T-helper 1 cell treated with Interleukin-12 subunit alpha and Interleukin-12 subunit beta and Interleukin-4 antibody, amounts not matched to agents 30 μg/mL and 1 μg/mL, for 36 hours (primary cell): Measurements from ENCODE around the gene DIAPH3.

Experiments used
- H3K27ac Mint-ChIP-seq: one replicate; pipeline ENCODE4 v1.8.0; 2021; ENCODE audit warnings: mild to moderate bottlenecking, mixed read lengths
- H3K27me3 Mint-ChIP-seq: one replicate; pipeline ENCODE4 v1.8.0; 2021; ENCODE audit warnings: low read depth, mixed read lengths
- H3K36me3 Mint-ChIP-seq: one replicate; pipeline ENCODE4 v1.8.0; 2021; ENCODE audit warnings: low read depth, mixed read lengths
- H3K4me1 Mint-ChIP-seq: one replicate; pipeline ENCODE4 v1.8.0; 2021; ENCODE audit warnings: low read depth, mixed read lengths
- H3K4me3 Mint-ChIP-seq: one replicate; pipeline ENCODE4 v1.8.0; 2021; ENCODE audit warnings: mild to moderate bottlenecking, moderate library complexity, mixed read lengths
- H3K9me3 Mint-ChIP-seq: one replicate; pipeline ENCODE4 v1.8.0; 2021; ENCODE audit warnings: mixed read lengths

The DIAPH3 gene

DNA sequence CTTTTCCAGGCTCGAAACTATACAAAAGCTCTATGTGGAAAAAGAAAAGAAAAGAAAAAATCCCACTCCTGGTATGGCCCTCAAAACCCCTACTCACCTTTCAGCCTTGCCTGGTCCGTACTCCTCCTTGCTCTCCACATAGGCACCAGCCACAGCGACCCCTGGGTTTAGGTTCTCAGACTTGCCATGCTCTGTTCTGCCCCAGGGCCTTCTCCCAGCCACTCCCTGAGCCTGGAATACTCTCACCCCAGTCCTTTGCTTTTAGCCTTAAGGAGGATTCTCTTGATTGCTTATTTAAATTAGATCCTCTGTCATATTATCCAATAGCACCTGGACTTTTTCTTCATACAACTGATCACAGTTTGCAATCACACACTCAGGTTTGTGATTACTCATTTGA lies 522.5 kb downstream of the DIAPH3 start:
- no peak overlapping the region for H3K4me3 Mint-ChIP-seq
- H3K27ac Mint-ChIP-seq, result no peak overlapping the region
- H3K27me3 Mint-ChIP-seq, result no peaks in the 10 kb centered on the region
- H3K4me1 Mint-ChIP-seq, result no peaks in the 10 kb centered on the region
- no peaks in the 10 kb centered on the region for H3K36me3 Mint-ChIP-seq
- H3K9me3 Mint-ChIP-seq, result no peaks in the 10 kb centered on the region

DNA sequence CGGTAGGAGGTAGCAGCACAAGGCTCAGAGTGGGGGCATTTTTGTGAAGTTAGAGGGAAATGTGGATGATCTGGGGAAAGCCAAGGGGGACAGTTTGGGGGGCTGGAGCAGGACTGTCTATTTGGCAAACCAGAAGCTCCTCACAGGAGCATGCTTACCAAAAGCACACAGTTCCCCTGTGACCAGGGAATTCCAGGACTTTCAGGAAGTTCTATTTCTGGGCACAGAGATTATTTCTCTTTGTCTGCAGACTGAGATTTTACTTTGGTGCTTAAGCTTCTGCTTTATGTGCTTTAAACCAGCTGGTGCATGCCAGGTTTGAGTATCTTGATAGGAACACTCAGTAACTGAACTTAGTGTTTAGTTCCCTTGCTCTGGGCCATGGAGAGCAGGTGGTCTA lies 525.3 kb downstream of the DIAPH3 start:
- H3K9me3 Mint-ChIP-seq, result no peaks in the 10 kb centered on the region
- H3K27ac Mint-ChIP-seq, result no peak overlapping the region
- H3K4me3 Mint-ChIP-seq, result no peak overlapping the region
- H3K4me1 Mint-ChIP-seq, result no peaks in the 10 kb centered on the region
- H3K36me3 Mint-ChIP-seq, result no peaks in the 10 kb centered on the region
- H3K27me3 Mint-ChIP-seq, result no peaks in the 10 kb centered on the region

DNA sequence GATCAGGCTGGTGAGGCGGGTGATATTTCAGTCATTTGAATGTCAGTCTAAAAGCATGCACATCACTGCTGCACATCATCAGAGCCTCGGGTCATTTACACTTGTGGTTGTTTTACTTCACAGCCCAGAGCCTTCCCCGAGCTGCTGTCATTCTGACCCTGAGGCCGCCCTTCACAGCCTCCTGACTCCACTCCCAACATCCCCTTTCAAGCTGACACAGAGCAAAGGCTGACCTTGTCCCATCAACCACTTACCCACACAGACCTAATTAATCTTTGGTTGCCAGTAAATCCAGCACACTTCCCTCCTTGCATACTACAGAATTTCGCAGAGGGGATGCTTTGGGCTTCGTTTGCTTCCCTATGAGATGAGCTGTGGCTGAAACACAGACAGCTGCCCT lies 528.1 kb downstream of the DIAPH3 start:
- H3K4me3 Mint-ChIP-seq, result no peak overlapping the region
- H3K27ac Mint-ChIP-seq, result no peak overlapping the region
- H3K36me3 Mint-ChIP-seq, result no peaks in the 10 kb centered on the region
- no peaks in the 10 kb centered on the region for H3K4me1 Mint-ChIP-seq
- H3K27me3 Mint-ChIP-seq, result no peaks in the 10 kb centered on the region
- no peaks in the 10 kb centered on the region for H3K9me3 Mint-ChIP-seq

DNA sequence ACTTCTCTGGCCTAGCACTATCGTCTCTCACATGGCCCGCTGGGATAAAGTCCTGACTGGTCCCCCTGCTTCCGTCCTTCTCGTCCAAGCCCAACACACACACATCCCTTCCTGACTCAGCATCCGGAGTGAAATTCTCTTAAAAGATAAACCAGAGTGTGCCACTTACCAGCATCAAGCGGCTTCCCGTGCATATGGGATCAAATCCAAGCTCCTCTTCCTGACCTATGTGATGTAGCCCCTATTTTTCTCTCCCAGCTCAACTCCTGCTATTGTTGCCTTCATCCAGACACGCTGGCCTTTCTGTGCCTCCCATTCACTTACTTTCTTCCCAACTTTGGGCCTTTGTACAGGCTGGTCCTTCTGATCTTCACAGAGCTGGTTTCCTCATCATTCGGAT lies 530.4 kb downstream of the DIAPH3 start:
- no peak overlapping the region for H3K4me3 Mint-ChIP-seq
- no peaks in the 10 kb centered on the region for H3K4me1 Mint-ChIP-seq
- H3K9me3 Mint-ChIP-seq, result no peaks in the 10 kb centered on the region
- H3K27ac Mint-ChIP-seq, result no peak overlapping the region
- H3K36me3 Mint-ChIP-seq, result no peaks in the 10 kb centered on the region
- H3K27me3 Mint-ChIP-seq, result no peaks in the 10 kb centered on the region

DNA sequence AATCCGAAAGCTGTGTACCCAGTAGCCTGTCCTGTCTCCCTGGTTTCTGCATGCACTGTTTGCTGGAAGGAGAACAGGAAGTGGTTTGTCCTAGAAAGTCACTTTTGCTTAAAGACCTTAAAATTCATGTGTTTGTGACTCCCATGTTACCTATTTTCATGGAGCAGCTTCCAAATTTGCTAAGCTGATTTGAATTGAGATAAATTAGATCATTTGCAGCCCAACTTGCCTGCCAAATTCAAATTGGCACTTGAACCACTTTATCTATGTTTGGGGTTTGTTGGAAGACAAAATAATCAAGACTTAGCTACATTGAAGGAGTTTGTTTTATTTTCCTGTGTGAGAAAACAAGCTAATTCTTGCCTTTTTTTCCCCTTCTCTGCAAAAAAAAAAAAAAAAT lies 532.5 kb downstream of the DIAPH3 start:
- no peak overlapping the region for H3K4me3 Mint-ChIP-seq
- H3K36me3 Mint-ChIP-seq, result no peaks in the 10 kb centered on the region
- no peaks in the 10 kb centered on the region for H3K27me3 Mint-ChIP-seq
- H3K27ac Mint-ChIP-seq, result no peak overlapping the region
- no peaks in the 10 kb centered on the region for H3K4me1 Mint-ChIP-seq
- H3K9me3 Mint-ChIP-seq, result no peaks in the 10 kb centered on the region

DNA sequence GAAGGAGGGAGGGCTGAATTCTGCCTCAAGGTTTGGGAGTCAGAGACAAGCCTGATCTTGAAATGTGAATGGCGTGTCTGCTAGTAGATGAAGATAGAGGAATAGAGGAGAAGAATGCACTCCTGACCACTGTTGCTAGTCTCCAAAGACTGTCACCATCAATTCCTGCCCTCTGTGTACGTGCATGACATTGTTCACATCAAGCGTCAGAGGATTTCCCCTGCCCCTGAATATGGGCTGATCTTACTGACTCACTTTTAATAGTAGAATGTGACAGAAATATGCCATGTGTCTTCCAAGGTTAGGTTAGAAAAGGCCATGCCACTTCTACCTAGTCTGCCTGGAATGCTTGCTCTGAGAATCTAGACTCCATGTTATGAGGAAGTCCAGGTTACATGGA lies 538.6 kb downstream of the DIAPH3 start:
- no peaks in the 10 kb centered on the region for H3K27me3 Mint-ChIP-seq
- no peak overlapping the region for H3K27ac Mint-ChIP-seq
- H3K4me3 Mint-ChIP-seq, result no peak overlapping the region
- H3K9me3 Mint-ChIP-seq, result no peaks in the 10 kb centered on the region
- H3K4me1 Mint-ChIP-seq, result no peaks in the 10 kb centered on the region
- H3K36me3 Mint-ChIP-seq, result no peaks in the 10 kb centered on the region

DNA sequence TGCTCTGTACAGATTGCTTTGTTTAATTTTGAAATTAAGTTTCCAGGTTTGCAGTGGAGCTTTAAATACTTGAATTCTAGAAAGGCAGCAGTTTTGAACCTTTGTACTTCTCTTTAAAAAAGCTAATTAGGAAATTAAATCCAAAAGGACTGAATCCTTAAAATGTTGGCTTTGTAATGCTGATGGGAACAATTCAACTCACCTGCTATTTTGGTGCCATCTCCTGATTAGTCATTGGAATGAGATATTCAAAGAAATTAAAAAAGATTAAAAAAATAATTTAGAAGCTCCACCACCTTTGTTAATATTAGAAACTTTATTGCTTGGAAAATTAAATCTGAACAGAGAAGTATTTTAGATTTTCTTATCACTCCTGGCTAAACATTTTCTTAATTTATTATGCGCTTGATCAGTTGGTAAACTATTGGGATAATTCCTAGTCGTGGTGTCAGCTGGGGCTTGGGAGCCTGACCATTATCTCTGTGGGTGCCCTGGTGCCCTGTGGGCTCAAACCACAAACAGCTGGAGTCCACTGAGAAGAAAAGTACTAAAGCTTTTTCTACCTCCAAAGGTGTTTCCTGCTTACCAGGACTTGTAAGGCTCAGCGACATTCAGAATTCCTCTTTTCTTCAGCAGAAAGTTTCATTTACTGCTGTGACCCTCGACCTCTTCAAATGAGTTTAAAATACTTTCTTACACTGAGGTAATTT lies 540.4 kb downstream of the DIAPH3 start:
- H3K4me3 Mint-ChIP-seq, result no peak overlapping the region
- peaks cover 10% of the 10 kb centered on the region for H3K9me3 Mint-ChIP-seq
- no peaks in the 10 kb centered on the region for H3K4me1 Mint-ChIP-seq
- H3K36me3 Mint-ChIP-seq, result no peaks in the 10 kb centered on the region
- H3K27me3 Mint-ChIP-seq, result no peaks in the 10 kb centered on the region
- no peak overlapping the region for H3K27ac Mint-ChIP-seq

DNA sequence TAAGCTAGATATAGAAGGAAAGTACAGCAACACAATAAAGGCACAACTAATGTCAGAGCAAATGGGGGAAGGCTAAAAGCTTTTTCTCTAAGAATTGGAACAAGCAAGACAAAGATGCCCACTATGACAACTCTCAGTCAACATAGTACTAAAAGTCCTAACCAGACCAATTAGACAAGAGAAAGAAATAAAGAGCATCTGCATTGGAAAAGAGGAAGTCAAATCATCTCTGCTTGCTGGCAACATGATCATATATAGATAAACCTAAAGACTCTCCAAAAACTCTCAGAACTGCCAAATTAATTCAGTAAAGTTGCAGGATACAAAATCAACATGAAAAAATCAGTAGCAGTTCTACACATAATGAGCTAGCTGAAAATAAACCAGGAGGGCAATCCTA lies 542.0 kb downstream of the DIAPH3 start:
- Mint-ChIP-seq H3K27me3 (no peaks in the 10 kb centered on the region), H3K4me1 (no peaks in the 10 kb centered on the region), H3K36me3 (no peaks in the 10 kb centered on the region), H3K9me3 (peaks cover 19% of the 10 kb centered on the region), H3K27ac (no peak overlapping the region), H3K4me3 (no peak overlapping the region)
